HCT116 (cell line): ENCODE results near the gene GPRC5A. TPM values are rescaled to one million over a fixed set of nuclear protein-coding genes. Genes with fewer than 3 reads are reported as not detected.

ENCODE experiments used
- microRNA counts: library from miRNA; unstranded; fragments of <30 nt; microRNA quantifications from one replicate; lab custom pipeline; 2015
- total RNA-seq: library from RNA; stranded (reverse); gene quantifications from one replicate; pipeline ENCODE4 v1.2.1, GENCODE V29; 2021; ENCODE audit not compliant: unreplicated experiment

Gene GPRC5A
- total RNA-seq, 1 experiment from 2014 or later: 305 TPM

MicroRNAs encoded within 50 kb of the gene (microRNA counts, 767-probe panel; counts per million panel counts)
- not detected for microRNA hsa-miR-614 (lab: Ali Mortazavi, UCI)

Other genes starting within 250 kb of the GPRC5A start
- 2.2 TPM for gene GPR19, start 195.4 kb upstream of the GPRC5A start, total RNA-seq
- gene CDKN1B, start 174.2 kb upstream of the GPRC5A start, total RNA-seq: 33.1 TPM
- gene APOLD1, start 105.9 kb upstream of the GPRC5A start, total RNA-seq: 3.9 TPM
- 103 TPM for gene DDX47, start 78.2 kb upstream of the GPRC5A start, total RNA-seq
- gene GPRC5D, start 60.6 kb downstream of the GPRC5A start, total RNA-seq: not detected
- gene HEBP1, start 108.7 kb downstream of the GPRC5A start, total RNA-seq: 41.0 TPM
- gene FAM234B, start 152.8 kb downstream of the GPRC5A start, total RNA-seq: 15.9 TPM
- gene GSG1, start 212.1 kb downstream of the GPRC5A start, total RNA-seq: not detected